ENCODE results near the gene TMC6.
"Not testable (repeated sequence)": the region's sequence is repeated elsewhere in the genome, so short reads cannot be mapped to it uniquely, and the experiment has no call there.

TMC6 gene

DNA sequence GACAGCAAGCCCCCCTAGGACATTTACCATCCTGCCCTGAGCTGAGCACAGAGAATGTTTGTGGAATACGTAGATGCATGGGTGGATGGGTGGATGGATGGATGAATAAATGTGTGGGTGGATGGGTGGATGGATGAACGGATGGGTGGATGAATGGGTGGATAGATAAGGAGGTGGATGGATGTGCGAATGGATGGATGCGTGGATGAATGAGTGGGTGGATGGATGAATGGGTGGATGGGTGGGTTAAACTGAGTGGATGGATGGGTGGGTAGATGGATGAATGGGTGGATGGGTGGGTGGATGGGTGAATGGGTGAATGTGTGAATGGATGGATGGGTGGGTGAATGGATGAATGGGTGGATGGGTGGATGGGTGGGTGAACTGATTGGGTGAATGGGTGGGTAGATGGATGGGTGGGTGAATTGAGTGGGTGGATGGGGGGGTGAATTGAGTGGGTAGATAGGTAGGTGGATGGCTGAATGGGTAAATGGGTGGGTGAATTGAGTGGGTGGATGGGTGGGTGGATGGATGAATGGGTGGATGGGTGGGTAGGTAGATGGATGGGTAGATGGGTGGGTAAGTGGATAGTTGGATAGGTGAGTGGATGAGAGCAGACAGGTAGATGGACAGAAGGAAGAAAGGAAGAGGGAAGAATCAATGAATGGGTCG is 5.2 kb downstream of the TMC6 start:
- no peak overlapping the region for H3K4me3 ChIP-seq (ENCODE audit: low read length)
- H3K27ac ChIP-seq (ENCODE audit: low read length): no peak overlapping the region

DNA sequence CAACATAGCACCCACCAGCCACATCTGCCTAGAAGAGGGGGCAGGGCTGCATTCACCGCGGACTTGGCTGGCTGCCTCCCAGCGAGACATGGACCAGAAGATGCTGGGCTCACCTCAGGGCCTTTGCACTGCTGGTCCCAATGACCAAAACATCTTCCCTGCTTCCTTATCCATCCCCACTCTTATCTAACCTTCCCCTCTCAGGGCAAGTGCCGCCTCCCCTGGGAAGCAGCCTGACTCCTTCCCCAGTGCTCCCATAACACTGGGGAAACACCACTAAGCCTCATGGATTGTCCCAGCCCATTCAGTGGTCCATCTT is 5.7 kb downstream of the TMC6 start:
- H3K27me3 ChIP-seq (ENCODE audit: insufficient read depth, low read length): no peaks in the 10 kb centered on the region; the same call in 1 of the 2 replicates
- H3K27ac ChIP-seq (ENCODE audit: low read length): no peak overlapping the region
- H3K4me3 ChIP-seq (ENCODE audit: low read length): no peak overlapping the region
- no peaks in the 10 kb centered on the region for H3K9me3 ChIP-seq (ENCODE audit: insufficient read depth, low read depth, low read length)
- H3K4me1 ChIP-seq (ENCODE audit: insufficient read depth, low read length): 0 out of 2 replicates have a peak, but pooled peaks cover 4% of the 10 kb centered on the region
- H3K9ac ChIP-seq (ENCODE audit: low read depth, low read length): no peak overlapping the region
- peaks cover 21% of the 10 kb centered on the region for H3K36me3 ChIP-seq (ENCODE audit: insufficient read depth, low read depth, low read length)

More for the DNA sequence above, 5.2 kb downstream of the TMC6 start:
- Histone ChIP-seq H3K9me3 (ENCODE audit: insufficient read depth, low read depth, low read length) (no peaks in the 10 kb centered on the region), H3K4me1 (ENCODE audit: insufficient read depth, low read length) (0 out of 2 replicates have a peak, but pooled peaks cover 4% of the 10 kb centered on the region), H3K27me3 (ENCODE audit: insufficient read depth, low read length) (no peaks in the 10 kb centered on the region; the same call in 1 of the 2 replicates), H3K36me3 (ENCODE audit: insufficient read depth, low read depth, low read length) (peaks cover 21% of the 10 kb centered on the region), H3K9ac (ENCODE audit: low read depth, low read length) (no peak overlapping the region)

DNA sequence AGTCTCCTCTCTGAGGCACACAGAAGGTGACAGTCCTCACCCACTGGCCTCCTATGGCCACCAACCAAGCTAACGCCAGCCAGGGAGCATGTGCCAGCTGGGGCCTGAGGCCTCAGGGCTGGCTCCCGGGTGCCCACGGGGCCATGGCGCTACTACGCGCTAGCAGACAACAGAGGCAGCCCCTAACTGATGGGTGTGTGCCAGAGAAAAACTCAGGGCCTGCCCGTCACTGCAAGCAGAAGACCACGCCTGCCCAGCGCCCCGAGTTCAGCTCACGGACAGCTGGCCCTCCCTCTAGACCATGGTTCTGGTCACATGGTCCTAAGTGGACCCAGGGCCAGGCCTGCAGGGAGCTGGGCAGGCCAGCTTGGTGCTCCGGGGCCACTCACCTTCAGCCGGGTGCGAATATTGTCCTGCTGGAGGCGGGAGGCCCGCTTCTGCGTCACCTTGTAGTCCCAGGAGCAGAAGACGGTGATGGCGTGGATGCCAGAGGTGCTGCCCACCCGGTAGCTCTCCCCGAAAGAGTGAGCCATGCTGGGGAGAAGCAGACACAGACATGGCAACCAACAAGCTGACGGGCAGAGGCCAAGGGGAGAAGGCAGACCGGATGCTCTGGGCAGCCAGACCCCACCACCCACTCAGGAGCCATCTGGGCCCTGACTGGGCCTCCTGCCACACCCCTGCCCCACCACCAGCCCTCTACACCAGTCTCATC is 6.2 kb downstream of the TMC6 start:
- H3K9me3 ChIP-seq (ENCODE audit: insufficient read depth, low read depth, low read length): no peaks in the 10 kb centered on the region
- H3K4me1 ChIP-seq (ENCODE audit: insufficient read depth, low read length): 0 out of 2 replicates have a peak, but pooled peaks cover 4% of the 10 kb centered on the region
- no peak overlapping the region for H3K9ac ChIP-seq (ENCODE audit: low read depth, low read length)
- no peaks in the 10 kb centered on the region; the same call in 1 of the 2 replicates for H3K27me3 ChIP-seq (ENCODE audit: insufficient read depth, low read length)
- peaks cover 21% of the 10 kb centered on the region for H3K36me3 ChIP-seq (ENCODE audit: insufficient read depth, low read depth, low read length)
- H3K4me3 ChIP-seq (ENCODE audit: low read length): no peak overlapping the region
- no peak overlapping the region for H3K27ac ChIP-seq (ENCODE audit: low read length)

DNA sequence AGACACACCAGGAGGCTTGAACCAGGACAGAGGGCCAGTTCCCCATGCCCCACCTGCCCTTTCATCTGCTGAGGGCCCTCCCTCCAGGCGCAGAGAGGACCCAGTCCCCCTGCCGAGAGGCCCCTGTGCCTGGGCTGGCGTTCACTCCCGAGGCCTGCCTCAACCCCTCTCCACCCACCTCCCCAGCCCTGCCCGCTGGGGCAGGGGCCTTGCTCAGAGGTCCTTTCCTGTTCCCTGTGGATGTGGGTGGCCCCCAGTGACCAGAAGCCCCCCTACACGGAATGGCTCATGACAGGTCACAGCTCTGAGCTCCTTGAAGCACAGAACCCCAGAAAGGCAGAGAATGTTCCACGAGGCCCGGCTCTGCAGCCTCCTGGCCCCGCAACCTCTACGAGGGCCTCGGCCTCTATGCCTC is 6.7 kb downstream of the TMC6 start:
- Histone ChIP-seq H3K9me3 (ENCODE audit: insufficient read depth, low read depth, low read length) (no peaks in the 10 kb centered on the region), H3K27ac (ENCODE audit: low read length) (no peak overlapping the region), H3K36me3 (ENCODE audit: insufficient read depth, low read depth, low read length) (peaks cover 21% of the 10 kb centered on the region), H3K27me3 (ENCODE audit: insufficient read depth, low read length) (no peaks in the 10 kb centered on the region), H3K4me1 (ENCODE audit: insufficient read depth, low read length) (0 out of 2 replicates have a peak, but pooled peaks cover under 1% of the 10 kb centered on the region), H3K4me3 (ENCODE audit: low read length) (no peak overlapping the region), H3K9ac (ENCODE audit: low read depth, low read length) (no peak overlapping the region)

DNA sequence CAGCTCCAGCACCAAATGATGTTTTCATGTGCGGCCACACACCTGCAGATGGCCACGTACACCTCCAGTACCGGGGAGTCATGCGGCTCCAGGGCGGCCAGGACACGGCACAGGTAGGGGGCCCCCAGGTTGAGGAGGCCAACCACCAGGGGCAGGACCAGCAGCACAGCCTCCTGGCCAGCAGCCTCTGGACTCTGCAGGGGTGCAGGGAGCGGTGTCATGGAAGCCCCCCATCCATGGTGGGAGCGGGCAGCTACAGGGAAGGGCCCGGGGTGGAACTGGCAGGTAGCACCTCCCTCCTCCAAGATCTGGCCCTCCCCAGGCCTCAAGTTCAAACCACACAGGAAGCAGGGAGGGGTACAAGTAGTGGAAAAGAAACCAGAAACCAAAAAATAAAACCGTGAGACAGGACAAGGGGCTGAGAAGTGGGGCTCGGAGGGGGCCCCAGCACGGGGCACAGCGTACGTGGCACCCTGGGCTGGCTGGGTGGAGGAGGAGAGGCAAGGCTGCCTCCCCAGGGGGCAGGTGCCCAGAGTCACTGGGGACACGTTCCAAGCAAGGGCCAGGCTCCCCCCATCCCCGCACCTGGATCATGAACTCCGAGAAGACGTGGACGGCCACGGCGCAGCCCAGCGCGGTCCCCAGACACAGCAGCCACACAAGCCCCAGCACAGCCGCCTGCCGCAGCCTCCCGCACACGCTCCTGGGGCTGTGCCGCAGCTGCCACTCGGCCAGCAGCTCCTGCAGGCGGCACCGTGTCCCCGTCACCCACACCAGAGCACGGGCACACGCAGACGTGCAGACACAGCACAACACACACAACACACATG is 7.4 kb downstream of the TMC6 start:
- no peaks in the 10 kb centered on the region for H3K4me1 ChIP-seq (ENCODE audit: insufficient read depth, low read length)

DNA sequence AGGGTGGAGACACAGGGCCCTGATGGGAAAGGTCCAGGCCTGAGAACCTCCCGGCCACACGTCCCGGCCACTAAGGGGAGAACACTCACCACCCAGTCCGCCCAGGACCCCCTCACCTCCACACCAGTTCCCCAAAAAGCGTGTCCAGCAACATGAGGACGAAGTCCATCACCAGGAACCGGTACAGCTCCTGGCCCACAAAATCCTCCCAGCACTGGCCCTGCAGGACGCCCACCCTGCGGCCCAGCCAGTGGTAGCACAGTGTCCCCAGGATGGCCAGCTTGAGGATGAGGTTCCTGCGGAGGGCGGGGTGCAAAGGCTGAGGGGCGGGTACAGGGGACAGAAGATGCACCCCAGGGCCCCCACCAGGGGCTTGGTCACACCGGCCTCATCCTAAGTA is 8.0 kb downstream of the TMC6 start:
- Histone ChIP-seq H3K4me1 (ENCODE audit: insufficient read depth, low read length) (no peaks in the 10 kb centered on the region), H3K36me3 (ENCODE audit: insufficient read depth, low read depth, low read length) (peaks cover 21% of the 10 kb centered on the region), H3K27ac (ENCODE audit: low read length) (no peak overlapping the region), H3K9ac (ENCODE audit: low read depth, low read length) (no peak overlapping the region), H3K27me3 (ENCODE audit: insufficient read depth, low read length) (no peaks in the 10 kb centered on the region), H3K9me3 (ENCODE audit: insufficient read depth, low read depth, low read length) (no peaks in the 10 kb centered on the region), H3K4me3 (ENCODE audit: low read length) (no peak overlapping the region)

More for the DNA sequence above, 7.4 kb downstream of the TMC6 start:
- H3K27ac ChIP-seq (ENCODE audit: low read length): no peak overlapping the region
- no peaks in the 10 kb centered on the region for H3K9me3 ChIP-seq (ENCODE audit: insufficient read depth, low read depth, low read length)
- no peak overlapping the region for H3K9ac ChIP-seq (ENCODE audit: low read depth, low read length)
- peaks cover 21% of the 10 kb centered on the region for H3K36me3 ChIP-seq (ENCODE audit: insufficient read depth, low read depth, low read length)
- H3K4me3 ChIP-seq (ENCODE audit: low read length): no peak overlapping the region
- H3K27me3 ChIP-seq (ENCODE audit: insufficient read depth, low read length): no peaks in the 10 kb centered on the region

DNA sequence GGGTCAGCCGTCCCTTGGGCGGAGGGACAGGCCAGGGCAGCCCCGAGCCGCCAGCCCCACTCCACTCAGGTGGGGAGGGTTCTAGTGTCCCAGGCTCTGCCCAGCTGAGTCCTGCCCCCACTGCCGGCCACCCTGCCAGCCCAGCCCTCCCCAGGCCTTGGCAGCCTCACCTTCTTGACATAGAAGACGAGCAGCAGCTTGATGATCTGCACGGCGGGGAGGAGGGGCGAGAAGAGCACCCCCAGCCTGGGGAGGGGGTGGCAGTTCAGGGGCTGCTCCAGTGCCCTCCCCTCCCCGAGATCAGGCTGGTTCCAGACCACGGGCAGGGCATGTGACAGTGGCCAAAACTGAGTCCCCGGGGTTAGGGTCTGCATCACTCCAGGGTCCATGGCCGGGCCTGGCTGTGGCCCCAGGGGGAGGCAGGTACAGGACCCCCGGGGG is 9.7 kb downstream of the TMC6 start:
- Histone ChIP-seq H3K9me3 (ENCODE audit: insufficient read depth, low read depth, low read length) (no peaks in the 10 kb centered on the region), H3K36me3 (ENCODE audit: insufficient read depth, low read depth, low read length) (peaks cover 21% of the 10 kb centered on the region; the same call in 1 of the 2 replicates), H3K4me1 (ENCODE audit: insufficient read depth, low read length) (no peaks in the 10 kb centered on the region), H3K4me3 (ENCODE audit: low read length) (no peak overlapping the region), H3K27me3 (ENCODE audit: insufficient read depth, low read length) (no peaks in the 10 kb centered on the region), H3K27ac (ENCODE audit: low read length) (no peak overlapping the region), H3K9ac (ENCODE audit: low read depth, low read length) (no peak overlapping the region)

DNA sequence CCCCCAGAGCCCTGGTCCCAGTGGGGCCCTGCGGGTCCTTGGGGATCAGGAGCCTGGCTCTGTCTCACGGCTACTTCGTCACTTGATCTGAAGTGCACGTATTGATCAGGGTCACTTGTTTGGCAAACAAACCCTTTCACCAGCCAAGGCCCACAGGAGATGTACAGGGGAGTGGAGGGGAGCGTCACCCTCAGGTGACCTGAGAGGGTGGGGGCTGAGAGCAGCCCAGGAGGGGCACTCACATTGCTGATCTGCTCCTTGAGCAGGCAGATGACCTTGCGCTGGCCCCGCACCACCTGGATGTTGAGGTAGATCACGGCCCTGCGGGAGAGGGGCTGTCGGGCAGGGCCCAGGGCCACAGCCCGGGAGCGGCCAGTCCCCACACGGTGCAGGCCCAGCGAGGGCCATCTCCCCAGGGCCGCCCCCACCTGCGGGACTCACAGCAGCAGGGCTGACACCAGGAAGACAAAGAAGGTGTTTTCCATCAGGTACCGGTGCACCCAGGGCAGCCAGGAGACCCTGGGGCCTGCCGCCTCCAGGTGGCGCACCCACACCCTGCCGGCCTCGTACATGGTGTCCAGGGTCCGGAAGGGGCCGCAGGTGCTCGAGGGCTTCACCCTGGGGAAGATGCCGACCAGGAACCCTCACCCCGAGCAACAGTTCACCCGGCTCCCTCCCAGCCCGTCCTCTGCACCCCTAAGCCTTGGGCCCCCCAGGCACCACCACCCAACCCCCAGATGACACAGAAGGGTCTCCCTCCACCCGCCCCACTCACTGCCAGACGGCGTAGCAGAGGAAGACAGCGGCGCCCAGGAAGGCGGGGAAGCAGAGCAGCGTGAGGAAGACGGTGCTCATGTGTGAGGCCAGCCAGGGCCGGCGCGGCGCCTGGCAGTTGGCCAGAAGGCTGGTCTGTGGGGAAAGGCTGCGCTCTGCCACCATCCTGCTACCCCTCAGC is 11.3 kb downstream of the TMC6 start:
- no peak overlapping the region for H3K4me3 ChIP-seq (ENCODE audit: low read length)

DNA sequence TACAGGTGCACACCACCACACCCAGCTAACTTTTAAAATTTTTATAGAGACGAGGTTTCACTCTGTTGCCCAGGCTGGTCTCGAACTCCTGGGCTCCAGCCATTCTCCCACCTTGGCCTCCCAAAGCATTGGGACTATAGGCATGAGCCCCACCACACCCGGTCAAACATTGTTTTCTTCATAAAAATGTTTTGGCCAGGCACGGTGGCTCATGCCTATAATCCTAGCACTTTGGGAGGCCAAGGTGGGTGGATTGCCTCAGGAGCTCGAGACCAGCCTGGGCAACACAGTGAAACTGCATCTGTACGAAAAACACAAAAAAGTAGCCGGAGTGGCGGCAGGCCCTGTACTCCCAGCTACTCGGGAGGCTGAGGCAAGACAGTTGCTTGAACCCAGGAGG is 12.1 kb downstream of the TMC6 start:
- Histone ChIP-seq H3K9me3 (ENCODE audit: insufficient read depth, low read depth, low read length) (no peaks in the 10 kb centered on the region), H3K27ac (ENCODE audit: low read length) (no peak overlapping the region), H3K9ac (ENCODE audit: low read depth, low read length) (no peak overlapping the region), H3K4me3 (ENCODE audit: low read length) (no peak overlapping the region), H3K27me3 (ENCODE audit: insufficient read depth, low read length) (no peaks in the 10 kb centered on the region), H3K36me3 (ENCODE audit: insufficient read depth, low read depth, low read length) (no peaks in the 10 kb centered on the region), H3K4me1 (ENCODE audit: insufficient read depth, low read length) (no peaks in the 10 kb centered on the region)

More for the DNA sequence above, 11.3 kb downstream of the TMC6 start:
- Histone ChIP-seq H3K36me3 (ENCODE audit: insufficient read depth, low read depth, low read length) (0 out of 2 replicates have a peak, but pooled peaks cover 6% of the 10 kb centered on the region), H3K9me3 (ENCODE audit: insufficient read depth, low read depth, low read length) (no peaks in the 10 kb centered on the region), H3K9ac (ENCODE audit: low read depth, low read length) (no peak overlapping the region), H3K27me3 (ENCODE audit: insufficient read depth, low read length) (no peaks in the 10 kb centered on the region), H3K4me1 (ENCODE audit: insufficient read depth, low read length) (no peaks in the 10 kb centered on the region), H3K27ac (ENCODE audit: low read length) (no peak overlapping the region)

DNA sequence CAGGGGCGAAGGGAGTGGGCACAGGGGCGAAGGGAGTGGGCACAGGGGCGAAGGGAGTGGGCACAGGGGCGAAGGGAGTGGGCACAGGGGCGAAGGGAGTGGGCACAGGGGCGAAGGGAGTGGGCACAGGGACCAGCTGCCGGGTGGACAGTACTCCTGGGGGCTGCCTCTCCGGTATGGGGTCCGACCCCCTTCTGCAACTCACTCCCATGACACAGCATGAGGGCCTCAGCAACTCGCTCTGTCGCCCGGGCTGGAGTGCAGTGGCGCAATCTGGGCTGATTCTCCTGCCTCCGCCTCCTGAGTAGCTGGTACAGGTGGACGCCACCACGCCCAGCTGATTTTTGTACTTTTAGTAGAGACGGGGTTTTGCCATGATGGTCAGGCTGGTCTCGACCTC is 12.8 kb downstream of the TMC6 start:
- H3K9me3 ChIP-seq (ENCODE audit: insufficient read depth, low read depth, low read length); H3K4me1 ChIP-seq (ENCODE audit: insufficient read depth, low read length); H3K27ac ChIP-seq (ENCODE audit: low read length); H3K4me3 ChIP-seq (ENCODE audit: low read length); H3K27me3 ChIP-seq (ENCODE audit: insufficient read depth, low read length); H3K9ac ChIP-seq (ENCODE audit: low read depth, low read length); H3K36me3 ChIP-seq (ENCODE audit: insufficient read depth, low read depth, low read length): not testable (repeated sequence)

Data from iPS-20b (cell line).